Neural cell (in vitro differentiated cells): ENCODE measurements around the gene TSSK1B. TPM values are rescaled to one million over a fixed set of nuclear protein-coding genes. Genes with fewer than 3 reads are reported as not detected.

Experiments
- H2AFZ ChIP-seq: fragments of 200-600, 300-800 bp; sonication (generic), shearing (Covaris generic); 2 replicates; pipeline ENCODE4 v1.6.0; 2014; ENCODE audit warnings: low read depth, mild to moderate bottlenecking, antibody characterized with exemption, low read length, moderate library complexity
- H3F3A ChIP-seq: fragments of 200-600 bp; shearing (Covaris generic); 2 replicates; pipeline ENCODE4 v1.6.1; 2016; ENCODE audit warnings: mild to moderate bottlenecking, moderate library complexity, mixed read lengths, antibody characterized with exemption, low read length; ENCODE audit not compliant: insufficient read depth, poor library complexity, severe bottlenecking
- H3K27ac ChIP-seq: fragments of 200-600, 300-800 bp; sonication (generic), shearing (Covaris generic); 2 replicates; pipeline ENCODE4 v1.5.1; 2014; ENCODE audit warnings: mild to moderate bottlenecking, low read length, moderate library complexity
- H3K27me3 ChIP-seq: fragments of 300-800, 200-600 bp; sonication (generic), shearing (Covaris generic); 2 replicates; pipeline ENCODE4 v1.6.0; 2014; ENCODE audit warnings: mild to moderate bottlenecking, low read depth, low read length, moderate library complexity; ENCODE audit not compliant: insufficient read depth
- H3K36me3 ChIP-seq: fragments of 300-800, 200-600 bp; sonication (generic), shearing (Covaris generic); 2 replicates; pipeline ENCODE4 v1.5.1; 2014; ENCODE audit warnings: mild to moderate bottlenecking, antibody characterized with exemption, low read length, moderate library complexity; ENCODE audit not compliant: insufficient read depth
- H3K4me2 ChIP-seq: fragments of 300-800, 200-600 bp; sonication (generic), shearing (Covaris generic); 2 replicates; pipeline ENCODE4 v1.6.0; 2014; ENCODE audit warnings: mild to moderate bottlenecking, low read length
- H3K4me3 ChIP-seq: fragments of 300-800, 200-600 bp; sonication (generic), shearing (Covaris generic); 2 replicates; pipeline ENCODE4 v1.5.1; 2014; ENCODE audit warnings: mild to moderate bottlenecking, low read length, moderate library complexity
- H3K79me2 ChIP-seq: fragments of 200-600 bp; shearing (Covaris generic); replicated peaks from 2 replicates; pipeline ENCODE4 v1.6.0; 2014; ENCODE audit warnings: mild to moderate bottlenecking, low read length, moderate library complexity; ENCODE audit not compliant: insufficient read depth
- H3K9ac ChIP-seq: fragments of 300-800, 200-600 bp; sonication (generic), shearing (Covaris generic); 2 replicates; pipeline ENCODE4 v1.6.1; 2016; ENCODE audit warnings: mild to moderate bottlenecking, low read length, mixed read lengths
- H3K9me2 ChIP-seq: fragments of 200-600 bp; shearing (Covaris generic); 2 replicates; pipeline ENCODE4 v1.6.1; 2016; ENCODE audit warnings: mild to moderate bottlenecking, low read length, mixed read lengths; ENCODE audit not compliant: insufficient read depth
- H3K9me3 ChIP-seq: fragments of 200-600, 300-800 bp; sonication (generic), shearing (Covaris generic); 2 replicates; pipeline ENCODE4 v1.6.1; 2016; ENCODE audit warnings: mild to moderate bottlenecking, mixed run types, low read length, moderate library complexity, mixed read lengths
- H4K20me1 ChIP-seq: fragments of 200-600 bp; shearing (Covaris generic); 2 replicates; pipeline ENCODE4 v1.6.1; 2016; ENCODE audit warnings: mild to moderate bottlenecking, mixed run types; ENCODE audit not compliant: insufficient read depth
- EP300 ChIP-seq: fragments of 450-650 bp; conservative IDR thresholded peaks from 2 replicates; pipeline ENCODE4 v1.6.1; 2014; ENCODE audit warnings: antibody characterized with exemption, mild to moderate bottlenecking, moderate library complexity; ENCODE audit not compliant: poor library complexity, severe bottlenecking
- EZH2 ChIP-seq: fragments of 200-600, 300-800 bp; shearing (Covaris generic), sonication (generic); IDR thresholded peaks from 2 replicates; pipeline ENCODE4 v1.6.1; 2014; ENCODE audit warnings: antibody characterized with exemption, low read length, borderline replicate concordance, mild to moderate bottlenecking; ENCODE audit not compliant: insufficient read depth, poor library complexity, severe bottlenecking
- MXI1 ChIP-seq: fragments of 450-650 bp; conservative IDR thresholded peaks from 2 replicates; pipeline ENCODE4 v1.6.1; 2014; ENCODE audit warnings: antibody characterized with exemption, mild to moderate bottlenecking; ENCODE audit not compliant: poor library complexity, severe bottlenecking
- POLR2AphosphoS5 ChIP-seq: IDR thresholded peaks from 2 replicates; pipeline ENCODE4 v1.6.1; 2012
- RAD21 ChIP-seq: fragments of 450-650 bp; conservative IDR thresholded peaks from 2 replicates; pipeline ENCODE4 v1.6.1; 2014; ENCODE audit warnings: antibody characterized with exemption, mild to moderate bottlenecking, moderate library complexity
- SMC3 ChIP-seq: fragments of 450-650 bp; conservative IDR thresholded peaks from 2 replicates; pipeline ENCODE4 v1.6.1; 2014; ENCODE audit warnings: antibody characterized with exemption, mild to moderate bottlenecking, moderate library complexity; ENCODE audit not compliant: poor library complexity
- TAF1 ChIP-seq: IDR thresholded peaks from 2 replicates; pipeline ENCODE4 v1.6.1; 2012; ENCODE audit warnings: low read depth
- polyA plus RNA-seq: library from polyadenylated mRNA; depleted of rRNA; stranded (reverse); fragments of >200 nt; gene quantifications from 2 replicates; pipeline ENCODE4 v1.2.3, GENCODE V29; 2014
- TF ChIP-seq, protein P1 (sequence below): fragments of 450-650 bp; IDR thresholded peaks from 2 replicates; pipeline ENCODE4 v1.5.1; 2014; ENCODE audit warnings: antibody characterized with exemption, mild to moderate bottlenecking, moderate library complexity; ENCODE audit not compliant: poor library complexity, severe bottlenecking
- TF ChIP-seq, protein P2 (sequence below): IDR thresholded peaks from 2 replicates; pipeline ENCODE4 v1.6.1; 2012; ENCODE audit warnings: borderline replicate concordance

The TSSK1B gene
- polyA plus RNA-seq, 1 donor from 2014 or later: not detected

DNA sequence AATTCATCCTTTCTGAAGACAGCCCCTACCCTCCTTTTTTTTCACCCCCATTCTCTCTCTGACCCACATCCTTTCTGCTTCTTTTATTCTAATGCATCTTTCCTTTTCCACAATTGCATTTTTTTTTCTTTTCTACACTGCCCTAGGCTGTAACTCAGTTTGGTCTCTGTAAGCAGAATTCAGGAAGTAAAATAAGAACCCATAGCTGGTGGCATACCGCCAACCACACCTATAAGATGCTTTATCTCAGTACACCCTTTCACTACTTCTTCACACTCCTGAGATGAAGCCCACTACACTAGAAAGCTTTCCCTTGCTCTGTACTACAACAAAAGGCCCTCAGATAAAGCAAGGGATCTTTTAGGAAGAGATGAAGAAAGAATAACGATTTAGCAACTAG, 16.1 kb upstream of the TSSK1B start:
- Histone ChIP-seq H3K4me2 (no peak overlapping the region), H3K27me3 (no peaks in the 10 kb centered on the region), H3F3A (no peaks in the 10 kb centered on the region), H3K9me2 (no peaks in the 10 kb centered on the region), H3K27ac (no peak overlapping the region), H3K79me2 (no peaks in the 10 kb centered on the region), H3K4me3 (no peak overlapping the region), H3K9ac (no peak overlapping the region), H3K36me3 (no peaks in the 10 kb centered on the region), H4K20me1 (no peaks in the 10 kb centered on the region), H3K9me3 (no peaks in the 10 kb centered on the region), H2AFZ (no peak overlapping the region)
- no peak for TF ChIP-seq EP300
- no peak for TF ChIP-seq POLR2AphosphoS5
- no peak for TF ChIP-seq RAD21
- TF ChIP-seq EZH2: no peak
- no peak for TF ChIP-seq TAF1
- TF ChIP-seq, protein P1, sequence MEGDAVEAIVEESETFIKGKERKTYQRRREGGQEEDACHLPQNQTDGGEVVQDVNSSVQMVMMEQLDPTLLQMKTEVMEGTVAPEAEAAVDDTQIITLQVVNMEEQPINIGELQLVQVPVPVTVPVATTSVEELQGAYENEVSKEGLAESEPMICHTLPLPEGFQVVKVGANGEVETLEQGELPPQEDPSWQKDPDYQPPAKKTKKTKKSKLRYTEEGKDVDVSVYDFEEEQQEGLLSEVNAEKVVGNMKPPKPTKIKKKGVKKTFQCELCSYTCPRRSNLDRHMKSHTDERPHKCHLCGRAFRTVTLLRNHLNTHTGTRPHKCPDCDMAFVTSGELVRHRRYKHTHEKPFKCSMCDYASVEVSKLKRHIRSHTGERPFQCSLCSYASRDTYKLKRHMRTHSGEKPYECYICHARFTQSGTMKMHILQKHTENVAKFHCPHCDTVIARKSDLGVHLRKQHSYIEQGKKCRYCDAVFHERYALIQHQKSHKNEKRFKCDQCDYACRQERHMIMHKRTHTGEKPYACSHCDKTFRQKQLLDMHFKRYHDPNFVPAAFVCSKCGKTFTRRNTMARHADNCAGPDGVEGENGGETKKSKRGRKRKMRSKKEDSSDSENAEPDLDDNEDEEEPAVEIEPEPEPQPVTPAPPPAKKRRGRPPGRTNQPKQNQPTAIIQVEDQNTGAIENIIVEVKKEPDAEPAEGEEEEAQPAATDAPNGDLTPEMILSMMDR: no peak
- no peak for TF ChIP-seq MXI1
- TF ChIP-seq, protein P2, sequence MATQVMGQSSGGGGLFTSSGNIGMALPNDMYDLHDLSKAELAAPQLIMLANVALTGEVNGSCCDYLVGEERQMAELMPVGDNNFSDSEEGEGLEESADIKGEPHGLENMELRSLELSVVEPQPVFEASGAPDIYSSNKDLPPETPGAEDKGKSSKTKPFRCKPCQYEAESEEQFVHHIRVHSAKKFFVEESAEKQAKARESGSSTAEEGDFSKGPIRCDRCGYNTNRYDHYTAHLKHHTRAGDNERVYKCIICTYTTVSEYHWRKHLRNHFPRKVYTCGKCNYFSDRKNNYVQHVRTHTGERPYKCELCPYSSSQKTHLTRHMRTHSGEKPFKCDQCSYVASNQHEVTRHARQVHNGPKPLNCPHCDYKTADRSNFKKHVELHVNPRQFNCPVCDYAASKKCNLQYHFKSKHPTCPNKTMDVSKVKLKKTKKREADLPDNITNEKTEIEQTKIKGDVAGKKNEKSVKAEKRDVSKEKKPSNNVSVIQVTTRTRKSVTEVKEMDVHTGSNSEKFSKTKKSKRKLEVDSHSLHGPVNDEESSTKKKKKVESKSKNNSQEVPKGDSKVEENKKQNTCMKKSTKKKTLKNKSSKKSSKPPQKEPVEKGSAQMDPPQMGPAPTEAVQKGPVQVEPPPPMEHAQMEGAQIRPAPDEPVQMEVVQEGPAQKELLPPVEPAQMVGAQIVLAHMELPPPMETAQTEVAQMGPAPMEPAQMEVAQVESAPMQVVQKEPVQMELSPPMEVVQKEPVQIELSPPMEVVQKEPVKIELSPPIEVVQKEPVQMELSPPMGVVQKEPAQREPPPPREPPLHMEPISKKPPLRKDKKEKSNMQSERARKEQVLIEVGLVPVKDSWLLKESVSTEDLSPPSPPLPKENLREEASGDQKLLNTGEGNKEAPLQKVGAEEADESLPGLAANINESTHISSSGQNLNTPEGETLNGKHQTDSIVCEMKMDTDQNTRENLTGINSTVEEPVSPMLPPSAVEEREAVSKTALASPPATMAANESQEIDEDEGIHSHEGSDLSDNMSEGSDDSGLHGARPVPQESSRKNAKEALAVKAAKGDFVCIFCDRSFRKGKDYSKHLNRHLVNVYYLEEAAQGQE: no peak
- no peak for TF ChIP-seq SMC3

DNA sequence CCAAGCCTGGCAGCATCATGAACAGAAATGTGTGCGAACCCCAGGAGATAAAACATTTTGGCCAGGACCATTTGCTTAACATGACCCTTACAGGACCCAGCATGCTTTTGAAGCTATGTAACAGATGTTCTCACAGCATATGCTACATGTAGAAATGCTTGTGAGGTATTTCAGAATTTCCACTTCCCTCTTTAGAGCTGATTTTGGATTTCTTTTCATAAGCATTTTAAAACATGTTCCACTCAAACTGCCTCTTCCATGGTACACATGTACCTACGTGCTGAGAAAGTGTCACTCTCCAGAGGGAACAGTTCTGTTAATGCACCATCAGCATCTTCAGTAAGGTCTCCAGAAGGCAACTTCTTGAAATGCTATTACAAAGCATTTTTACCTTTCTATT, 15.7 kb upstream of the TSSK1B start:
- Histone ChIP-seq H3K79me2 (no peaks in the 10 kb centered on the region), H3K4me3 (no peak overlapping the region), H3K36me3 (no peaks in the 10 kb centered on the region), H2AFZ (no peak overlapping the region), H3K9me2 (no peaks in the 10 kb centered on the region), H3F3A (no peaks in the 10 kb centered on the region), H4K20me1 (no peaks in the 10 kb centered on the region), H3K9ac (no peak overlapping the region), H3K27ac (no peak overlapping the region), H3K9me3 (no peaks in the 10 kb centered on the region), H3K4me2 (no peak overlapping the region), H3K27me3 (no peaks in the 10 kb centered on the region)
- TF ChIP-seq, protein P2: no peak
- TF ChIP-seq EP300 (no peak), TAF1 (no peak), RAD21 (no peak), SMC3 (no peak), EZH2 (no peak), MXI1 (no peak), POLR2AphosphoS5 (no peak)
- TF ChIP-seq, protein P1: no peak
